GM18519 (cell line): Measurements from ENCODE around the gene KTN1.

Experiments used
- ATAC-seq: cut with Tn5 transposase; IDR thresholded peaks from one replicate; pipeline ENCODE4 v1.9.1; 2021; ENCODE audit warnings: mild to moderate bottlenecking, moderate library complexity; ENCODE audit not compliant: unreplicated experiment, low FRiP score

KTN1 gene, protein sequence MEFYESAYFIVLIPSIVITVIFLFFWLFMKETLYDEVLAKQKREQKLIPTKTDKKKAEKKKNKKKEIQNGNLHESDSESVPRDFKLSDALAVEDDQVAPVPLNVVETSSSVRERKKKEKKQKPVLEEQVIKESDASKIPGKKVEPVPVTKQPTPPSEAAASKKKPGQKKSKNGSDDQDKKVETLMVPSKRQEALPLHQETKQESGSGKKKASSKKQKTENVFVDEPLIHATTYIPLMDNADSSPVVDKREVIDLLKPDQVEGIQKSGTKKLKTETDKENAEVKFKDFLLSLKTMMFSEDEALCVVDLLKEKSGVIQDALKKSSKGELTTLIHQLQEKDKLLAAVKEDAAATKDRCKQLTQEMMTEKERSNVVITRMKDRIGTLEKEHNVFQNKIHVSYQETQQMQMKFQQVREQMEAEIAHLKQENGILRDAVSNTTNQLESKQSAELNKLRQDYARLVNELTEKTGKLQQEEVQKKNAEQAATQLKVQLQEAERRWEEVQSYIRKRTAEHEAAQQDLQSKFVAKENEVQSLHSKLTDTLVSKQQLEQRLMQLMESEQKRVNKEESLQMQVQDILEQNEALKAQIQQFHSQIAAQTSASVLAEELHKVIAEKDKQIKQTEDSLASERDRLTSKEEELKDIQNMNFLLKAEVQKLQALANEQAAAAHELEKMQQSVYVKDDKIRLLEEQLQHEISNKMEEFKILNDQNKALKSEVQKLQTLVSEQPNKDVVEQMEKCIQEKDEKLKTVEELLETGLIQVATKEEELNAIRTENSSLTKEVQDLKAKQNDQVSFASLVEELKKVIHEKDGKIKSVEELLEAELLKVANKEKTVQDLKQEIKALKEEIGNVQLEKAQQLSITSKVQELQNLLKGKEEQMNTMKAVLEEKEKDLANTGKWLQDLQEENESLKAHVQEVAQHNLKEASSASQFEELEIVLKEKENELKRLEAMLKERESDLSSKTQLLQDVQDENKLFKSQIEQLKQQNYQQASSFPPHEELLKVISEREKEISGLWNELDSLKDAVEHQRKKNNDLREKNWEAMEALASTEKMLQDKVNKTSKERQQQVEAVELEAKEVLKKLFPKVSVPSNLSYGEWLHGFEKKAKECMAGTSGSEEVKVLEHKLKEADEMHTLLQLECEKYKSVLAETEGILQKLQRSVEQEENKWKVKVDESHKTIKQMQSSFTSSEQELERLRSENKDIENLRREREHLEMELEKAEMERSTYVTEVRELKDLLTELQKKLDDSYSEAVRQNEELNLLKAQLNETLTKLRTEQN (N-terminal part only)

DNA sequence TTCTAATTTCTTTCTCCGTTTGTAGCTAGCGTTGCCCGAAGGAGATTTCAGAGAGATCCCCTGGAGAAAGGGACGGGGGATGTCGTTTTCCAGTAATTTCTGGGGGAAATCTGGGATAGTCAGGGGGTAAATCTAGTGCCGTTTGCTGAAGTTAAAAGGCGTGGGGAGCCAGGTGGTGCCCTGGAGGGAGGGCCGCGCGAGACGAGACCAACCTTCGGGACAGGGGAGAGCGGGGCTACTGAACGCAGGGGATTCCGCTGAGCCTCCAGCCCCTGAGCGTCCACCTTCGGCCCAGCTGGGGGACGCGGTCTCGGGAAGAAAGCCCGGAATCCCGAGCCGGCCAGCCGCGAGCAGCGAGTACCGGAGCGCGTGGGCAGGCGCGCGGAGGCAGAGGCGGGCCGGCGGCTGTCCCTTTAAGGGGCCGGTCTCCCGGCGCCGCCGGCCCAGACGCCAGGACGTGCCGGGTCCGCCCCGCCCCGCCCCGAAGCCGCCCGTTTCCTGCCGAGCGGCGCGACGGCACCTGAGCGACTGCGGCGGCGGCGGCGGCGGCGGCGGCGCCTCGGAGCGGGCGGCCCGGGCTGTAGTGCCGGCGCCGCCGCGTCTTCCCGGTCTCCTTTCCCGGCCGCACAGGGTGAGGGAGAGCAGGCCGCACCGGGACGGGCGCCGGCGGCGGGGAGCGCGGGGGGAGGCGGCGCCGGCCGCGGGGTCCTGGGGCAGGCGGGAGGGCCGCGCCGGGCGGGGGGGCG is at the start of gene KTN1:
Gene KTN1 (plus strand): TSS at position 484 of the 746 bp plus-strand sequence. CDS start 31,842 bp downstream, outside the sequence.
- ATAC-seq: peak; percentile 48

DNA sequence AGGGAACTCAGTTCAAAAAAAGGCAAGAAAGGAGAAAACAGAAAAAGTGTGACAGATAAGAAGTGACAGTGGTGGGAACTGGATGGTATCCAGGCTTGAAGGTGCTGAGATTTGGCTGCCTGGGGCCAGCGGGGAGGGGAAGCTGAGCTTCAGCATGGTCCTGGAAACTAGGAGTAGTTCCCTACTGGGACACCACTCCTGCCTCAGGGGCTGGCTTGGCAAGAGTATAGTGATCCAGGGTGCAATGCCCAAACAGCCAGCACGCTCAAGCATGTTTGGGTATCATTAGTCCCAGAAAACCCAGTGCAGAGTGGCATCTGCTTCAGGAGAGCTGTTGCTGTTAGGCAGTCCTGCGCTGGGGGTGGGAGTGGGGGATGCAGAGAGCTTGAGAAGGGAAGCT is 49.5 kb upstream of the KTN1 start:
- no peak for ATAC-seq

DNA sequence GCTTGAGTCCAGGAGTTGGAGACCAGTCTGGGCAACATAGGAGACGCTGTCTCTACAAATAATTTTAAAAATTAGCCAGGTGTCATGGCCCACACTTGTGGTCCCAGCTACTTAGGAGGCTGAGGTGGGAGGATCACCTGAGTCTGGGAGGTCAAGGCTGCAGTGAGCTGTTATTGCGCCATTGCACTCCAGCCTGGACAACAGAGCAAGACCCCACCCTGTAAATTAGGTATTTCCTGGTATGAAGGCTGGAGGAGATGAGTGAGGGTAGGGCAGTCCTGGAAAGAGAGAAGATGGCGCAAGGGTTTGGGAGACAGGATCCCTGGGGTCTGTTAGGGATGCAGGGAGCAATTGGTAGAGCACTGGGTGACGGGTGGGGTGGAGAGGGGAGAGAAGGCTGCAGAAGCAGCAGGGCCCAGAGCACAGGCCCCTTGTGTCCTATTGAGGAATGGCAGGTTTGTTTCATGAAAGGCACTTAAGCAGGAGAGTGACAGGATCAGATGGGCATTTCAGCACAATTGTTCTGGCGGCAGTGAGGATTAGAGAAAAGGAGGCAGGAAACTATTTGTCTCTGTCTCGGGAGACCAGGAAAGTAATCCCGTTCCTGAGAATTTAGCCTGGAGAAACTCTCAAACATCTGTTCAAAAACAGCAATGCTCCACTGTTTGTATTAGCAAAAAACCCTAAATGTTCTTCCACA is 47.2 kb upstream of the KTN1 start:
- no peak for ATAC-seq

DNA sequence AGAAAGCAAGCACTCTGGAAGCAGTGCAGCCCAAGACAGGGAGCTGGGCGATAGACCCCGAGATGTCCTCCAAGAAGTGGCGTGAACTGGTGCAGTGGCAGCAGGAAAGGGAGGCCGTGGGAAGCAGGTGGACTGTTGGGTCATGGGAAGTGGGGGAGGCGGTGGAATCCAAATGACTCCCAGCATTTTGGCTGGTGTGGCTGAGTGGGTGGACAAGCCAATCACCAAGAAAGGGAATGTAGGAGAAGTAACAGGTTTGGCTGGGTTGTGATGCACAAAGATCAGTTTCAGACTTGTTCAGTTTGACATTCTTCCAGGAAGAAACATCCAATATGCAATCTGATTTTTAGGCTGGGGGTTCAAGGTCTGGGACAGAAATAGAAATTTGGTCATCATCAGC is 46.0 kb upstream of the KTN1 start:
- no peak for ATAC-seq

DNA sequence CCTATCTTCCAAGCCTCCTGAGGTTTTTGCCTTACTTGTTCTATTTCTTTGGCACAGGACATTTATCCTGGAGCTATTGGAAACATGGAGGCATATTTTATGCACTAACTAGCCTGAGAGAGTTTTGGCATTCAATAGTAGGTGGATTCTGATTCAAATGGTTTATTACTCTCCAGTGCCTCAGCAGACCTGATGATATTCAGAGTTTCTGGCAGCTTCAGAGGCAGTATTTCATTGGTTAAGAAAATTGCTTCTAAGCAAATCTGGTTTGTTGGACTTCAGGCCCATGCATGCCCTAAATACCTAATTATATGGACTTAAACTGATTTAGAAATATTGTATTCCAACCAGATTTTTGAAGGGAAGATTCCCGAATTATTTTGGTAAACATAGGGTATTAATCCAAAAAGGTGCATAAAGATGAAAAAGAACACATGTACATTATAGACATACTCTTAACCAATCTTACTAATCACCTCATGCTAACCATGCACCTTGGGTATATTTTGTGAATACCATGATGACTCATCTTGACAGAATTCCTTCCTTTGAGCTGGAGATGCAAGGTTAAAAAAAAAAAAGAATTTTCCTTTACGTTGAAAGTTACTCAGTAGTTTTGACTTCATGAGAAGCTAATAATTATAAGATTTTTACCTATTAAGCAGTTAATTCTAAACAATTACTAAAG is 44.3 kb upstream of the KTN1 start:
- no peak for ATAC-seq

DNA sequence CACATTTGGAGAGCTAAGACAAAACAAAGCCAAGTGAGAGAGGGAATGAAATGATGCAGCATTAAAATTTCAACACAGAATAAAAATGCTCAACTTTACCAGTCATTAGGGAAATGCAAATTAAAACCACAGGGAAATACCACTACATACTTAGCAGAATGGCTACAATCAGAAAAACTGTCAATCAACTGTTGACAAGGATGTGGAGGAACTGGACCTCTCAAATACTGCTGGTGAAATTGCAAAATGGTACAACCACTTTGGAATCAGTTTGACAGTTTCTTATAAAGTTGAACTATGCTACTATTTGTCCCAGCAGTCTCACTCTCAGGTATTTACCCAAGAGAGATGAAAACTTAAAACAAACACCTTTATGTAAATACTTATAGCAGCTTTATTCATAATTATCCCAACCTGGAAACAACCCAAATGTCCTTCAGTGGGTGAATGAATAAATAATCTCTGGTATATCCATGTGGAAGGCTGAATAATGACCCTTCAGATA is 43.8 kb upstream of the KTN1 start:
- ATAC-seq: no peak

DNA sequence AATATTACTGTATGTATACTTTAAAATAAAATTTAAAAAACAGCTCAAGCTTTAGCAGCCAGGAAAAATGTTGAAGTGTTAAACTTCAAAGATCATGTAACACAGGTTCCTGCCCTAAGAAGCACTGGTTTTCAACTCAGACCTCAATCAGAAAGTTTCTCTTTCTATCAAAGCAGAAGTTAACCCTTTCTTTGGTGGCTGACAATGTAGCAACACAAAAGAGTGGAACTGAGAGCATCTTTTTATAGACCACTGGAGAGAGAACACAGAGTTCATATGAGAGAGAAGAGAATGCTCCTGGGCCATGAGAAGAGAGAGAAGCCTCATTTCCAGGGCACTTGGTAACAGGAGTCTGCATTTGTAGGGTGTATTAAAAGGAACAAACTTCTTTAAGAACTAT is 42.2 kb upstream of the KTN1 start:
- ATAC-seq: no peak

DNA sequence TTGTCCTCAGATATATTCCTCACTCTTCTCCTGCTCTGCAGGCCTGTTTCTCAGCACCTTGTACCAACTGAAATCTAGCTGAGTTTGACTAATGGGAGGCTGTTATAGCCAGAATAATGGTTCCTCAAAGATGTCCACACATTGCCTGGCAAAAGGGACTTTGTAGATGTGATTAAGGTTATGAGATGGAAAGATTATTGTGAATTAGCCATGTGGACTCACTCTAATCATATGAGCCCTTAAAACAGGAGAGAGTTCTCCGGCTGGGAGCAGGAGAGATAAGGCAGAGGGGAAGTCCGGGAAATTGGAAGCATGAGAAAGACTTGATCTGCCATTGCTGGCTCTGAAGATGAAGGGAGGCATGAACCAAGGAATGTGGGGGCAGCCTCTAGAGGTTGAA is 40.0 kb upstream of the KTN1 start:
- ATAC-seq: no peak

DNA sequence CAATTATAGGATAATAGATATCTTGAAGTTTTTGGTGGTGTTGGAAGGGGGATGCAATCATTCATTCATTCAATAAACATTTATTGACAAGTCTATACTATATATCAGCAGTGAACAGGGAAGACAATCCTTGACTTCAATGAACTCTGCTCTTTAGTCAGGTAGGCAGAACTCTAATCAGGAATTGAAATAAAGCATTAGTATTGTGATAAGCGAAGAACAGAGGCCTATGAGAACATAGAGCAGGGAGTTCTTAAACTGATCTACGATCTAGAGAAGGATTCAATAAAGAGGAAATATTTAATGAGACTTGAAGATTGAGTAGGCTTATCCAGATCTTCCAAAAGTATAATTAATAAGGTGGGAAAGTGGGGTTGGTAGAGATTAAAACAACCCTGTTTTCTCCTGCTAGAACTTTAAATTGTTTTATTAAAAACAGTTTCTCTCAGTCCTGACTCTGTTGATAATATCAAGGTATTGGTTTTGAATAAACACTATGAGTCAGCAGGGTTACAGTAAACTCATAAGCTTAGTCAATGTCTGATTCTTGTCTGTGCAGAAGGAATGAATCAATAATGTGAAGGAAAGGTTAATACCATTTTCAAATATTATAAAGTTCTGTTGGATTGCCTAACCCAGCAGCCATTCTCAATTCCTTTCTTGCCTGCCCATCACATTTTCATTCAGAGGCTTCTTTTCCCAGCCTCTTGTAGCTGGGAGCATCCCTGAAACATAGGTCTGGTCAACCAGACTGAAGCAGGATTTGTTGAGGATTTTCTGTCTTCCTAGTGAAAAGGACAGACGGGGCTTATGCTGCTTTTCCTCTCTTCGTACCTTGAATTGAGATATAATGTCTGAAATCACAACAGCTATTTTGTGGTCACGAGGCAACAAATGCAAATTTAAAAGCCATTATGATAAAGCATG is 38.9 kb upstream of the KTN1 start:
- ATAC-seq: no peak

DNA sequence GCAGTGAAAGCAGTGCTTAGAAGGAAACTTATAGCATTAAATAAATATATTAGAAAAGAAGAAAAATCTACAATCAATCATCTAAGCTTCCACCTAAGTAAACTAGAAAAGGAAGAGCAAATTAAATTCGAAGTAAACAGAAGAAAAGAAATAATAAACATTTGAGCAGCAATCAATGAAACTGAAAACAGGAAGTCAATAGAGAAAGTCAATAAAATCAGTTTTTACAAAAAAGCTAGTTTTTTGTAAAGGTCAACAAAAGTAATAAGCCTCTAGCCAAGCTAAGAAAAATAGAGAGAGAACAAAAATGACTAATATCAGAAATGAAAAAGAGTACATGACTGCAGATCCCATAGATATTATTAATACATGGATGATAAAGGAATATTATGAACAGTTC is 34.2 kb upstream of the KTN1 start:
- no peak for ATAC-seq

DNA sequence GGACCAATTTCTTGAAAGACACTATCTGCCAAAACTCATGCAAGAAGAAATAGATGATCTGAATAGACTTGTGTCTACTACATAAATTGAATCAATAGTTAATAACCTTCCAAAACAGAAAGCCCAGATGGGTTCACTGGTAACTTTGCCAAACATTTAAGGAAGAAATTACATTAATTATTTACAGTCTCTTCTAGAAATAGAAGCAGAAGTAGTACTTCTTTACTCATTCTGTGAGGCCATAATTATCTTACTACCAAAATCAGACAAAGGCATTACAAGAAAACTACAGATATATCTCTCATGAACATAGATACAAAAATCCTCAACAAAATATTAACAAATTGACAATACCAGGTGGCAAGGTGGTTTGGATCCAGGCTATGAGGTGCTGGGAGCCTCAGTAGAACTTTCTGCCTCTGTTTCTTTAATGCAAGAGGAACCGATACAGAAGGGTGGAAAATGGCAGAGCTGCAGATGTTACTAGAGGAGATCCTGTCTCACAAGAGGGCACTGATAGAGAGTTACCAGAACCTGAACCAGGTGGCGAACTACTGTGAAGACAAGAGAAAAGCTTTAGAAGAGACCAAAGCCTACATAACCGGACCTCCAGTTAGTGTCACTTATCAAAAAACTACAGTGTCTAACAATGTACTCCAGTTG is 33.7 kb upstream of the KTN1 start:
- no peak for ATAC-seq

DNA sequence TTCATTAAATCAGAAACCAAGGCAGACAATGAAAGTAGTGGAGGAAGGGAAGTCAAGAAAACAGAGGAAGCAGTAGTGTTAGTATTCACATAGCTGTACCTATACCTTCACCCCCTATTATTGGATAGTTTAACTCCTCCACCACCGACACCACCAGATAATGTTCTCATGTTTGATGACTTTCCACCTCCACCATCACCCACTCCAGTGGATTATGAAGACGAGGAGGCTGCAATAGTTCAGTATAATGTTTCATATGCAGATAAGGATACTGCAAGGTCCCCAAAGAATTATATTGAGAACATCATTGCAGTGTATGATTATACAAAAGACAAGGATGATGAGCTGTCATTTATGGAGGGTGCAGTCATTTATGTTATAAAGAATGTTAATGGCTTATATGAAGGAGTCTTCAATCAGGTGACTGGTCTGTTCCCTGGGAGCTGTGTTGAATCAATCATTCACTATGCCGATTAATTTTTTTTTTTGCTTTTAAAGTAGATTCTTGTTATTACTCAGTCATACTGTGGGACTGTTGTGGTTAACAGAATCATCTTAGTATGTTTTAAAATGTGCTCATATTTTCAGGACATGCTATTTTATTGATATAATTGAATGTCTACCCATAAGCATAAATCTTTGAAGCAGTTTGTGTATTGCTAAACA is 32.2 kb upstream of the KTN1 start:
- no peak for ATAC-seq

DNA sequence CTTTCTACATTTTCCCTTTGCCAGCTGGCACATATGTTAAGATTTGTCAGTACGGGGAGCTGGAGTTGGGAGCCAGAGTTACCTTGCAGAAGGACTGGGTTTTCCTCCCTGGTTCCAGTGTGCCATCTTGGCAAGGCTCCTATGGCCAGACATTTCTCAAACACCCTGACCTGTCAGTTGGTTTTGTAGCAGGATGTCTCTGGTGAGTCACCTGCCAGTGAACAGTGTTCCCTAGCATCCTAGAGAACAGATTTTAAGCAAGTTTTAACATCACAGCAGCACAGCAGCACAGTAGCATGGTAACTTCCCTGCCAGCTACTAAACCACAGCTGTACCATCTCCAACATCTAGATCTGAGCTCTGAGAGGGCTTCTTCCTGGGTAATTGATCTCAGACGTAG is 26.2 kb upstream of the KTN1 start:
- no peak for ATAC-seq

DNA sequence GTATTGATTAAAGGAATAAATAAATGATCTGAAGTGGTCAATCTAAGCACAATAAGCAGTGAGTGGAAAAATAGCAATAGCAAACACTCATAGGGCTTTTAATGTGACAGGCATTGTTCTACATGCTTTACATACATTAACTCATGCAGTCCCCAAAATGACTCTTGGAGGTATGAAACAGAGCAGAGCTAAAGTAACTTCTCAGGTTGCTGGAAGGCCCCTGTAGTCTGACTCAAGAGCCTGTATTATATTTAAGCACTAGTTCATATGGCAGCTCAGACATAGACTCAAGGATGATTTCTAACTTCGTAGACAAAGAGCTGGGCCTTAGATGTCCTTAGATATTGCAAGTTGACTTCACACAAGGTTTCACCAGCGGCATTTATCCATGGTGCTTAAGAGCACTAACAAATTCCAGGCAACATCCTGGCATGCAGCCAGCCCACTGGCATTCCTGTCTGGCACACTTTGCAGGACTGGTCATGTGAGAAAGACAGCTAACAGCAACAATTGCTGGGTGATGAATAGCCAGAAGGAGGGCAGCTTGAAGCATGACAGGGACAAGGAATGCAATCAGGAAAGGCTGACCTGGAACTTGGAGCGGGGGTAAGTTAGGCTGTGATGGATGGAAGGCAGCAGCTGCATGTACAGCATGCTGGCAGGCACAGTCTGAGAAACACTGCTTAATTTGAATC is 22.9 kb upstream of the KTN1 start:
- no peak for ATAC-seq

DNA sequence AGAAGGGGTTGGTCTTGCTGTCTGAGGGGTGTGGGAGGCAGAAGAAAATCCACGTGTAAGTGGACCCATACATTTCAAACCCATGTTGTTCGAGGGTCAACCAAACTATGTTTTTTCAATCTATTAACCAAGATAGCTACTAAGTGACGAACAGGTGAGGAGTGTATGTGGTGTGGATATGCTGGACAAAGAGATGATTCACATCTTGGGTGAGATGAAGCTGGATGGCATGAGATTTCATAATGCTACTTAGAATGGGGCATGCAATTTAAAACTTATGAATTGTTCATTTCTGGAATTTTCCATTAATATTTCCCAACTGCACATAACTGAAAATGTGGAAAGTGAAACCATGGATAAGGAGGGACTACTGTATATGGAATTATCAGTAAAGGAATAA is 17.9 kb upstream of the KTN1 start:
- no peak for ATAC-seq

DNA sequence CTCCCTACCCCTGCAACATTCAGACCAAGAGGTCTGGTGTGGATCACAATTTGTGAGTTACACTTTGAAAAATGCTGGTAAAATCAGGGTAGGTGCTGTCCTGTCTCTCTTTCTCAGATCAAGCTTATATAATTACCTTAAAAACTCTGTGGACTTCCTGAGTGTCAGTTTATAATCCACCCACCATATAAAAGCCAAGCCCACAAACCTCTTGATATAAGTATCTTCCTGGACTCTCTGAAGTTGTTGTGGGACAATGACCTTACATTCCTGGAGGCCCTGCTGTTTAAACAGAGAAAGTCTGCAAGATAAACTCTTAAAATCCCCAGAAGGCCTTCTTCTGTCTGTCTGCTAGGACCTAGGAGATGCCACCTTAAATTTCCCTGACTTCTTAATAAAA is 11.4 kb upstream of the KTN1 start:
- ATAC-seq: no peak
